Neuronal stem cell (in vitro differentiated cells): ENCODE data around the gene IL1B.

Experiments used
- DNase-seq: peaks from one replicate; pipeline ENCODE4 v3.0.0-alpha.2; 2013; ENCODE audit warnings: low spot score
- H2AFZ ChIP-seq: one replicate; pipeline ENCODE4 v1.6.1; 2013; ENCODE audit warnings: mild to moderate bottlenecking, low read length, inconsistent platforms
- H2AK5ac ChIP-seq: 2 replicates; pipeline ENCODE4 v1.6.1; 2013; ENCODE audit warnings: low read depth, mild to moderate bottlenecking, inconsistent platforms, low read length, moderate library complexity, mixed read lengths
- H2BK120ac ChIP-seq: 2 replicates; pipeline ENCODE4 v1.6.1; 2013; ENCODE audit warnings: low read depth, mild to moderate bottlenecking, inconsistent platforms, low read length, moderate library complexity, mixed read lengths
- H2BK12ac ChIP-seq: one replicate; pipeline ENCODE4 v1.6.1; 2013; ENCODE audit warnings: low read length, inconsistent platforms
- H2BK15ac ChIP-seq: 2 replicates; pipeline ENCODE4 v1.6.1; 2013; ENCODE audit warnings: mild to moderate bottlenecking, low read length, inconsistent platforms, mixed read lengths
- H2BK5ac ChIP-seq: one replicate; pipeline ENCODE4 v1.6.1; 2013; ENCODE audit warnings: inconsistent platforms, mild to moderate bottlenecking, low read length, moderate library complexity
- H3K14ac ChIP-seq: one replicate; pipeline ENCODE4 v1.6.1; 2013; ENCODE audit warnings: low read length, inconsistent platforms
- H3K18ac ChIP-seq: 2 replicates; pipeline ENCODE4 v1.6.1; 2013; ENCODE audit warnings: low read length, inconsistent platforms
- H3K23ac ChIP-seq: 2 replicates; pipeline ENCODE4 v1.6.1; 2013; ENCODE audit warnings: low read depth, mild to moderate bottlenecking, mixed read lengths, low read length, inconsistent platforms; ENCODE audit not compliant: poor library complexity
- H3K27ac ChIP-seq: replicated peaks from 3 replicates; pipeline ENCODE4 v1.5.1; 2013; ENCODE audit warnings: low read length, inconsistent platforms
- H3K27me3 ChIP-seq, 3 experiments: 2 replicates each; pipeline ENCODE4 v1.6.1; 2013; ENCODE audit warnings: low read length in 3 of 3, mild to moderate bottlenecking in 2 of 3, inconsistent platforms in 1 of 3, low read depth in 1 of 3, mixed read lengths in 1 of 3, moderate library complexity in 1 of 3; ENCODE audit not compliant: control insufficient read depth in 3 of 3, insufficient read depth in 3 of 3
- H3K36me3 ChIP-seq, 2 donors: replicated peaks in 1 of 2; 2 replicates each; pipeline ENCODE4 v1.6.1; 2013; ENCODE audit warnings: low read length in 2 of 2; ENCODE audit not compliant: control insufficient read depth in 2 of 2, insufficient read depth in 2 of 2
- H3K4ac ChIP-seq: 2 replicates; pipeline ENCODE4 v1.6.1; 2013; ENCODE audit warnings: inconsistent platforms, mild to moderate bottlenecking, low read length, moderate library complexity
- H3K4me1 ChIP-seq, 2 donors: 1 replicate in 1 of 2; 2 replicates in 1 of 2; pipeline ENCODE4 v1.6.1; 2013; ENCODE audit warnings: low read length in 2 of 2, low read depth in 1 of 2; ENCODE audit not compliant: control insufficient read depth in 2 of 2, insufficient read depth in 1 of 2
- H3K4me2 ChIP-seq: one replicate; pipeline ENCODE4 v1.6.1; 2013; ENCODE audit warnings: mild to moderate bottlenecking, low read length, inconsistent platforms; ENCODE audit not compliant: insufficient read depth, poor library complexity, severe bottlenecking
- H3K4me3 ChIP-seq, 2 donors: 2 replicates each; pipeline ENCODE4 v1.5.1; 2013; ENCODE audit warnings: low read length in 2 of 2, mild to moderate bottlenecking in 2 of 2, inconsistent platforms in 1 of 2, moderate library complexity in 1 of 2
- H3K79me1 ChIP-seq: one replicate; pipeline ENCODE4 v1.6.1; 2013; ENCODE audit warnings: low read depth, mild to moderate bottlenecking, inconsistent platforms, low read length, moderate library complexity
- H3K9ac ChIP-seq: one replicate; pipeline ENCODE4 v1.6.1; 2013; ENCODE audit warnings: mild to moderate bottlenecking, low read depth, low read length, inconsistent platforms; ENCODE audit not compliant: poor library complexity
- H3K9me3 ChIP-seq, 2 donors: replicated peaks in 1 of 2; 2 replicates each; pipeline versions ENCODE3 to v1.6.1; 2013; ENCODE audit warnings: low read length in 2 of 2, mild to moderate bottlenecking in 2 of 2, inconsistent platforms in 1 of 2, low read depth in 1 of 2, mixed read lengths in 1 of 2, moderate library complexity in 1 of 2; ENCODE audit not compliant: control insufficient read depth in 2 of 2, insufficient read depth in 1 of 2
- H4K8ac ChIP-seq: one replicate; pipeline ENCODE4 v1.6.1; 2013; ENCODE audit warnings: low read depth, mild to moderate bottlenecking, inconsistent platforms, low read length, moderate library complexity
- H4K91ac ChIP-seq: one replicate; pipeline ENCODE4 v1.6.1; 2013; ENCODE audit warnings: low read length, low read depth, mild to moderate bottlenecking, inconsistent platforms; ENCODE audit not compliant: poor library complexity
- WGBS, 2 donors: extraction: QIAGEN DNeasy Blood & Tissue Kit; methylation state at CpG; one replicate each; pipeline ENCODE4 v1.1.7; 2013; ENCODE audit warnings: missing lambda C conversion rate in 2 of 2, mixed read lengths in 1 of 2; ENCODE audit not compliant: insufficient read length in 2 of 2, insufficient replicate concordance in 1 of 2; ENCODE audit errors: extremely low coverage in 2 of 2; 5-methylcytosine and 5-hydroxymethylcytosine counted together

IL1B gene

DNA sequence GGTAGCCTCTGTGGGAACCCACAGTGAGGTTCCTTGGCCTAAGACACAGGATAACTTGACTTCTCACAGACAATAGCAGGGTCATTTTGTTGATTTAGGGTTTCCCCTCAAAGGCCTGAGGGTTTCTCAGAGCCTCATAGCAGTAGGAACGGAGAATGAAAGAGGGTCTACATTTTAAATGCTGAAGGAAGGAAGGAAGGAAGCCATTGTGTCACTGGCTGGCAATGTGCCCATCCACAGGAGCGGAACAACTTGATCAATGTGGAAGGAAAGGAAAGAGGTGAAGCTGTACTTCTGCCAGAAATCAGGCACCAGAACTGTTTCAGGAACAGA, 5.1 kb downstream of the IL1B start:
- Histone ChIP-seq H3K27me3 (no peaks in the 10 kb centered on the region), H3K4me2 (no peak overlapping the region), H2BK12ac (no peak overlapping the region), H2BK120ac (no peak overlapping the region), H4K91ac (no peak overlapping the region), H4K8ac (no peak overlapping the region), H3K79me1 (no peaks in the 10 kb centered on the region), H3K9me3 (no peaks in the 10 kb centered on the region), H3K18ac (no peak overlapping the region), H2BK15ac (no peak overlapping the region), H2AK5ac (no peak overlapping the region), H3K4me3 (no peak overlapping the region), H3K23ac (no peak overlapping the region), H2AFZ (no peak overlapping the region), H3K27ac (no peak overlapping the region), H2BK5ac (no peak overlapping the region), H3K4ac (no peak overlapping the region), H3K4me1 (peaks cover 0 to 2% of the 10 kb centered on the region in 2 donors), H3K9ac (no peak overlapping the region), H3K14ac (no peak overlapping the region), H3K36me3 (no peaks in the 10 kb centered on the region)
- no CpG with 5 or more reads among the region's 2 CpGs for WGBS, 2 donors
- no peak for DNase-seq

DNA sequence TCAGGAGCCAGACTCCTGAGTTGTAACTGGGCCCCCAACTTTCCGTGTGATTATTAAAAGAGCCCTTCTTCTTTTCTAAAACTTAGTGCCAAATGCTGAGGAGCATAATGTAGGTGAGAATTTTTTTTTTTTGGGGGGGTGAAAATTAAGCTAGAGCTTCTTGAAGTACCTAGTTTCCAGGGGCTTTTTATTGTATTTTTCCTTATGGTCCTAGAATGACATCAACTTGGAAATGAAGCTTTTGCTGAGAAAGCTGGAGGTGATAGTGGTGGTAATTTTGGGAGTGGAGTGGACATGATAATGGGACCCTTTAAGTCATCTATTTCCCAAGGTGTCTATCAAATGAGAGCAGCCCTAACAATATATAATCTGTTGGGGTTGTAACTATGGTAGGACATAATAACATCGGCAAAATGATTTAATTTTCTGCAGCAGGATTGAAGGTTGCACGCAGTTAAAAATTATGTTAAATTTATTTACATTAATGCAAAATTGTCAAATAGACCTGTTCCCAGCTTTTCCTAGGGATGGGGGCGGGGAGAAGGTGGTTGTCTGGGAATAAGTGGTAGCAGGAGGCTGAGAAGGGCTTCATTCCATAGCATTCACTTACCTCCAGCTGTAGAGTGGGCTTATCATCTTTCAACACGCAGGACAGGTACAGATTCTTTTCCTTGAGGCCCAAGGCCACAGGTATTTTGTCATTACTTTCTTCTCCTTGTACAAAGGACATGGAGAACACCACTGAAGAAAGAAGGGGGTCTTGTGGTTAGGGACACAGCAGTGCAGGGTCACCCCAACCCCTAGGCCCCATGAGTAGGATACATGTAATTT, 5.7 kb downstream of the IL1B start:
- WGBS, 2 donors: no CpG with 5 or more reads among the region's 5 CpGs
- H3K18ac ChIP-seq: no peak overlapping the region

DNA sequence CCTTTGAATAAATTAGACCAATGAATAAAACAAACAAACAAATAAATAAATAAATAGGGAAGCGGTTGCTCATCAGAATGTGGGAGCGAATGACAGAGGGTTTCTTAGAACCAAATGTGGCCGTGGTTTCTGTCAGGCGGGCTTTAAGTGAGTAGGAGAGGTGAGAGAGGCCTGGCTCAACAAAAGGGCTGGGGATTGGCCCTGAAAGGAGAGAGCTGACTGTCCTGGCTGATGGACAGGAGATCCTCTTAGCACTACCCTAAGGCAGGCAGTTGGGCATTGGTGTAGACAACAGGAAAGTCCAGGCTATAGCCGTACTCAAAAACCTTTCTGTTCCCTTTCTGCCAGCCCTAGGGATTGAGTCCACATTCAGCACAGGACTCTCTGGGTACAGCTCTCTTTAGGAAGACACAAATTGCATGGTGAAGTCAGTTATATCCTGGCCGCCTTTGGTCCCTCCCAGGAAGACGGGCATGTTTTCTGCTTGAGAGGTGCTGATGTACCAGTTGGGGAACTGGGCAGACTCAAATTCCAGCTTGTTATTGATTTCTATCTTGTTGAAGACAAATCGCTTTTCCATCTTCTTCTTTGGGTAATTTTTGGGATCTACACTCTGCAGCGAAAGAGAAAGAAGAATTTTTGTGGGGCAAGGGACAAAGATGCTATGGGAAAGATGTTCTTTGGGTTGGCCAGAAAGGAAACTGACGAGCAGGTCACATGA, 6.5 kb downstream of the IL1B start:
- Histone ChIP-seq H3K36me3 (no peaks in the 10 kb centered on the region), H3K18ac (no peak overlapping the region), H4K91ac (no peak overlapping the region), H2BK5ac (no peak overlapping the region), H2BK15ac (no peak overlapping the region), H3K14ac (no peak overlapping the region), H2BK120ac (no peak overlapping the region), H3K9me3 (no peaks in the 10 kb centered on the region), H3K27ac (no peak overlapping the region), H3K27me3 (no peaks in the 10 kb centered on the region), H2AFZ (no peak overlapping the region), H3K23ac (no peak overlapping the region), H2BK12ac (no peak overlapping the region), H3K4ac (no peak overlapping the region), H2AK5ac (no peak overlapping the region), H3K4me2 (no peak overlapping the region), H3K4me3 (no peak overlapping the region), H3K79me1 (no peaks in the 10 kb centered on the region), H3K4me1 (peaks cover 0 to 2% of the 10 kb centered on the region in 2 donors), H4K8ac (no peak overlapping the region), H3K9ac (no peak overlapping the region)
- no CpG with 5 or more reads among the region's 10 CpGs for WGBS, 2 donors
- no peak for DNase-seq

More for the DNA sequence above, 5.7 kb downstream of the IL1B start:
- H2AK5ac ChIP-seq: no peak overlapping the region
- H3K27ac ChIP-seq: no peak overlapping the region
- no peak for DNase-seq
- H3K4ac ChIP-seq: no peak overlapping the region
- no peak overlapping the region for H3K14ac ChIP-seq
- no peak overlapping the region for H3K9ac ChIP-seq
- no peaks in the 10 kb centered on the region for H3K9me3 ChIP-seq
- H2AFZ ChIP-seq: no peak overlapping the region
- no peak overlapping the region for H4K91ac ChIP-seq
- H3K36me3 ChIP-seq: no peaks in the 10 kb centered on the region
- H2BK15ac ChIP-seq: no peak overlapping the region
- H3K4me3 ChIP-seq: no peak overlapping the region
- H3K4me1 ChIP-seq: peaks cover 0 to 2% of the 10 kb centered on the region in 2 donors
- no peak overlapping the region for H3K23ac ChIP-seq
- no peak overlapping the region for H2BK120ac ChIP-seq
- H3K4me2 ChIP-seq: no peak overlapping the region
- no peaks in the 10 kb centered on the region for H3K79me1 ChIP-seq
- H3K27me3 ChIP-seq: no peaks in the 10 kb centered on the region
- no peak overlapping the region for H4K8ac ChIP-seq
- no peak overlapping the region for H2BK5ac ChIP-seq
- no peak overlapping the region for H2BK12ac ChIP-seq
